NCI-H774 (cell line): ENCODE data around the gene ATXN1L.
A peak's percentile ranks its signal among the peaks of the same experiment; 100 is the strongest.
"Not testable (repeated sequence)": the region's sequence is repeated elsewhere in the genome, so short reads cannot be mapped to it uniquely, and the experiment has no call there.

ENCODE experiments used
- DNase-seq: peaks from one replicate; lab custom pipeline; 2025; lab: John Stamatoyannopoulos, UW

The ATXN1L gene

GRCh38 chr16:71845639-71846430, at the start of gene ATXN1L:
ATXN1L (plus strand) TSS chr16:71845976; CDS start chr16:71849741, 3,765 bp downstream.
- peak; percentile 67 for DNase-seq

DNA sequence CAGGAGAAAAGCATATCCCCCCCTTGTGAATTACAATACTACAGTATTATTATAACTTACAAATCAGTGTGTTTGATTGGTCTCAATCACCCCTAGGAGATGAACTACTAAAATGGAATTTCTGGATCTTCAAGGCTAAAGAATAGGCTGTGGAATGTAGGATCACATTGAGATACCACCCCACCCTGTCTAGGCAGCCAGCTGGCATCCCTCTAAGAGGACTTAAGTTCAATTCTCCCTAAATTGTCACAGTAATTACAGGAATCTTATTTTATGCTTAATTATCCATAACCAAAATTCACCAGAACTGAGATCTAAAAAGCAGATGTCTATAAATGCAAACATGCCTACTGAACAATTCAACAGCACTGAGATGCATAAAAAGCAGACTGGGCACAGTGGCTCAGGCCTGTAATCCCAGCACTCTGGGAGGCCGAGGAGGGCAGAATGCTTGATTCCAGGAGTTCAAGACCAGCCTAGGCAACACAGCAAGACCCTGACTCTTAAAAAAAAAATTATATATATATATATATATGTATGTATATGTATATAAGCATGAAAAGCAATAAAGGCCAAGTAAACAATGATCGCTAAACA, 49.2 kb upstream of the ATXN1L start:
- no peak for DNase-seq

DNA sequence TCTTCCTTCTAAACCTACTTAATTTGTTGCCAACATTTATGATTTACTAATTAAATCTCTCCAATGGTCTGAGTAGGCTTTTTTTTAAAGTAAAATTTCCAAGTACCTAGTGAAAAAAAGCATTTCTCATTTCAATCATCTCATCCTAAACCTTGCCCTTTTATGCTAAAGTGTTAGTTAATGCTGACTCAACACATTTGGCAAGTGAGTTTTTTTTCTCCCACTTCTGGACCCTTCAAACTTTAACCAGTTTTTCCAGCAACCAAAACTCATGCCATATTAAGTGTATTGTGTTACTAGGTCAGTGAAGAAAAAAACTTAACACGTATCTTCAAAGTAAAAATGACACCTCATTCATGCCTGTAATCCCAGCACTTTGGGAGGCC, 42.5 kb upstream of the ATXN1L start:
- DNase-seq, result no peak

DNA sequence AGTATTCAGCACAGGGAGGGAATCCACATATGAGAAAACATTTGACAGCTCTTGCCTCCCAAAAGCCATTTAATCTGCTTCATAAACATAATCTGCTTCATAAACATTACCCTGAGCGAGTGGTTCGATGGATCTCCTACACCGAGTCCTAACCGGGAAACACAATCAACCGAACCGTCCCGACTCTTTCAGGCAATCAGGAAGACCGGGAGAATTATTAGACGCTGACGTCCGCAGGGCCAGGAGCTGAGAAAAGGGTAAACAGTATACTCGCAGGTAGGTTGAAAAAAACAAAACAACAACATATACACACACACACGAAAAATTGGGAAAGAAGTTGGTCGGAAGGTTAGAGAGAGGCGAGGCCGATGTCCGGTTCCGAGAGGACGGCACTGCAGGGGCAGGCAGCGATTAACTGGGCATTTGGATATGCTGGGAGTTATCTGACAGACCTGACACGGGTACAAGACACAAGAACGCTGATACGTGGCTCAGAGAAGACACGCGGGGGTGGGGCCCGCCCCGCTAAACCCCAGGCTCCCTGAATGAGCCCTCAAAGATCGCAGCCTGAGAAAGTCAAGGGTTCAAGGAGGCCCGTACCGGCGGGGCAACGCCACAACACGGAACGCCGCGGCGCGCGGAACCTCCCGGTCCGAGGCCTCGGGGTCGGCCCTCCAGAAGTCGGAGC, 37.7 kb upstream of the ATXN1L start:
- DNase-seq, result no peak

- peak; percentile 89 for DNase-seq
Observed at GRCh38 chr16:71808593-71809459, 37.0 kb upstream of the ATXN1L start, which contains the start of gene AP1G1. AP1G1 (minus strand) TSS chr16:71808834; CDS start chr16:71789479, 19,355 bp downstream.

DNA sequence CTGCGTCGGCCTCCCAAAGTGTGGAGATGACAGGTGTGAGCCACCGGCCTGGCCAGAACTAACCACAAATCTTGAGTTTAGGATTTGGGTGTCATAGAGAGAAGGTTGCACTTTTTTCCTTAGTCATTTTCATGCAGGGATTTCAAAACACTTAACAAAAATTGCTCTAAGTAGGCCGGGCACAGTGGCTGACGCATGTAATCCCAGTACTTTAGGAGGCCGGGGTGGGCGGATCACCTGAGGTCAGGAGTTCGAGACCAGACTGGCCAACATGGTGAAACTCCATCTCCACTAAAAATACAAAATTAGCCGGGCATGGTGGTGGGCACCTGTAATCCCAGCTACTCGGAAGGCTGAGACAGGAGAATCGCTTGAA, 35.6 kb upstream of the ATXN1L start:
- DNase-seq, result not testable (repeated sequence)

DNA sequence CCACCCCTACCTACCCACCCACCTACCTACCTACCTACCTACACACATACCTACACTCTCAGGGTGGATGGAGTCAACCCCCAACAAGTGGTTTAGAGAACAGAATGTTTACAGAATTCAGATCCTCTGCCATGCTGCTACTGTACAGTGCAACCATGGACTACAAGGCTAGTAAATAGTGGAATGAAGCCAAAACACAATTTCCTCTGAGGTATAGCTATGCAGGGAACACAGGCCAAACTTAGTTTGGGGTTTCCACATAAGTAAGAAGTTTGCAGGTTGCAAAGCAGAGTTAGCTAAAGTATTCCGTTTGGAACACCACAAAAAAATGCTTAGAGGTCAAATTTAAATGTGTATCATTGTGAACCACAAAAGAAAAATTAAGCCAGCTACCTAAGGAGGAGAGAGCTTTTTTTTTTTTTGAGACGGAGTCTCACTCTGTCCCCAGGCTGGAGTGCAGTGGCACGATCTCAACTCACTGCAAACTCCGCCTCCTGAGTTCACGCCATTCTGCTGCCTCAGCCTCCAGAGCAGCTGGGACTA, 34.4 kb upstream of the ATXN1L start:
- no peak for DNase-seq

GRCh38 chr16:71817155-71817500, 28.6 kb upstream of the ATXN1L start:
- DNase-seq, result not testable (repeated sequence)

- DNase-seq, result no peak
Observed at GRCh38 chr16:71826533-71827017, 19.2 kb upstream of the ATXN1L start.

DNA sequence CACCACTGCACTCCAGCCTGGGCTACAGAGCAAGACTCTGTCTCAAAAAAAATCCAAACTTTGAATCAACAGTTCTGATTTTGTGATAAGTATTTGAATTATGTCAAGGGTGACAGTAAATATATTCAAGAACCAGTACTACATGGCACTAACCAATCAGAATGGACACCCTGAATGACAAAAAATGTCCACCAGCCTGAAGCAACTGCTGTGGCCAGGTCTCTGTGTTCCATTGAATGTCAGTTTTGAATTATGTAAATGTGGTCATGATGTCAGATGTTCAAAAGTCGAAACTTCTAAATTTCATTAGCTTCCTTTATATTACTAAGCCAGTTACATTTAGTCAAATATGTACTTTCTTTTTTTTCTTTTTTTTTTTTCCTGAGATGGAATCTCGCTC, 15.4 kb upstream of the ATXN1L start:
- DNase-seq, result no peak

DNA sequence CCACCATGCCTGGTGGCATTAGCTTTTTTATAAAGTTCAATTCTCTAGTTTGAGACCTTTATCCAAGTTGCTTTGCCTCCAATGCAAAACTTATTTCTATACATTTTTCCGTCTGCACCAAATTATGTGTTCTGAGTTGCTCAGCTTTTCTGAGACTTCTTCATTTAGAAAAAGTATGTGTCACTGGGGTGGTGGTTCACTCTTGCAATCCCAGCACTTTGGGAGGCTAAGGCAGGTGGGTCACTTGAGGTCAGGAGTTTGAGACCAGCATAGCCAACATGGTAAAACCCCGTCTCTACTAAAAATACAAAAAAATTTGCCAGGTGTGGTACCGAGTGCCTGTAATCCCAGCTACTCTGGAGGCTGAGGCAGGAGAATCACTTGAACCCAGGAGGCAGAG, 14.1 kb upstream of the ATXN1L start:
- not testable (repeated sequence) for DNase-seq

- DNase-seq, result not testable (repeated sequence)
Observed at GRCh38 chr16:71832112-71832511, 13.7 kb upstream of the ATXN1L start.

- DNase-seq, result no peak
Observed at GRCh38 chr16:71834291-71834690, 11.5 kb upstream of the ATXN1L start.

DNA sequence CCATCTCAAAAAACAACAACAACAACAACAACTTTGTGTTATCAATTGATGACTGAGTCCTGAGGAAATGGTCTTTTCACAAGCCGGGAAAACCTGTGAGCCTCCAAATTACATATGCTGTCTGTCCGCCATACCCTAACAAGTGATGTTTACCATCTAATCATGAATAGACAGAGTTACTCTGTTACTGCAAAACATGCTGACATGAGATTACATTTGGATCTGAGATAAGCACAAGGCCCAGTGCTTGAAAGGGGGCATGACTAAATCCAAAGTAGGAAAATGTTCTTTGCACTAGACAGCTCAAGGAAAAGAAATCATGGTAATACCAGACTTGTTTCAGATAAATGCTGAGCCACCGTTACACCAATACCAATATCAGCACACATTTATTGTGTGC, 8.6 kb upstream of the ATXN1L start:
- DNase-seq, result no peak

DNA sequence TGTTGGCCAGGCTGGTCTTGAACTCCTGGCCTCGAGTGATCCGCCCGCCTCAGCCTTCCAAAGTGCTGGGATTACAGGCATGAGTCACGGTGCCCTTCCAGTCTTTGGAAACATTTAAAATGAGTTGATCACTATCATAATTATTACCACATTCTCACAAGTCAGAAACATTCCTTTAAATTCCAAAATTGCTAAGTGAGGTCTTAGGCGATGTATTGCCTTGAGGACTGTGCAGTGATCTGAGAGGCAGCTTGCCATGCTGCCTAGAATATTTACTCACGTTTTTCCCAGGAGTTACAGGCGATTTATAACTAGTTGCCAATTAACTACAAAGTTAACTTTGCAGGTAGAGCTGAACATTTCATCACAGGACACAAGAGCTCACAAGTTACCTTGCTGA, 5.7 kb upstream of the ATXN1L start:
- DNase-seq, result no peak

GRCh38 chr16:71843572-71843971, 2.2 kb upstream of the ATXN1L start:
- DNase-seq, result no peak

DNA sequence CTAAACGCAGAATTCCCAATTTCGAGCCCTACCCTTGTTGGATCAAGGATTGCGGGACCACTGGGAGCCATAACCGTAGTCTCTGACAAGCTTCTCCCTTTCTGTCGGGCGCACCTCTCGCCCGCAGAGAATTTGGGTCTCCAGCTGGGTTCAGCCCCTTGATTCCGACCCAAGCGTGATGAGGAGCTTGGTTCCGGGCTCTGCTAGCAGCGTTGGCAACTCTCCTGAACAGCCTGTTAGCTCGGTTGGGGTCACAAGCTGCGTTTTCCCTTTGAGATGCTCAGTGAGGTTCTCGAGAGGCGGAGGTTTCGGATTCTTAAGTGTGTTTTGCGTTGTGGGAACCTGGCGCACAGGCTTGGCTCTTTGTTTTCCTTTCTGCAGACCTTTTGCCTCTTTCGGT, 655 bp downstream of the ATXN1L start:
- DNase-seq, result no peak

GRCh38 chr16:71847096-71847495, 1.3 kb downstream of the ATXN1L start:
- no peak for DNase-seq

- DNase-seq, result no peak
Observed at GRCh38 chr16:71848622-71849021, 2.8 kb downstream of the ATXN1L start.

GRCh38 chr16:71851746-71852145, 6.0 kb downstream of the ATXN1L start:
- DNase-seq, result no peak

- DNase-seq, result no peak
Observed at GRCh38 chr16:71852158-71852557, 6.4 kb downstream of the ATXN1L start.

GRCh38 chr16:71852561-71852960, 6.8 kb downstream of the ATXN1L start:
- no peak for DNase-seq
